Stimulated activated CD4-positive, alpha-beta T cell treated with anti-CD3 and anti-CD28 coated beads, Interleukin-15, amount 100 ng/mL, for 1 hour (primary cell): ENCODE measurements around the gene RGS10.

Experiments
- DNase-seq, 2 donors: peaks; one replicate each; pipeline ENCODE4 v3.0.0-alpha.2; 2020; ENCODE audit warnings: low read depth in 1 of 2, low spot score in 1 of 2

RGS10 gene

DNA sequence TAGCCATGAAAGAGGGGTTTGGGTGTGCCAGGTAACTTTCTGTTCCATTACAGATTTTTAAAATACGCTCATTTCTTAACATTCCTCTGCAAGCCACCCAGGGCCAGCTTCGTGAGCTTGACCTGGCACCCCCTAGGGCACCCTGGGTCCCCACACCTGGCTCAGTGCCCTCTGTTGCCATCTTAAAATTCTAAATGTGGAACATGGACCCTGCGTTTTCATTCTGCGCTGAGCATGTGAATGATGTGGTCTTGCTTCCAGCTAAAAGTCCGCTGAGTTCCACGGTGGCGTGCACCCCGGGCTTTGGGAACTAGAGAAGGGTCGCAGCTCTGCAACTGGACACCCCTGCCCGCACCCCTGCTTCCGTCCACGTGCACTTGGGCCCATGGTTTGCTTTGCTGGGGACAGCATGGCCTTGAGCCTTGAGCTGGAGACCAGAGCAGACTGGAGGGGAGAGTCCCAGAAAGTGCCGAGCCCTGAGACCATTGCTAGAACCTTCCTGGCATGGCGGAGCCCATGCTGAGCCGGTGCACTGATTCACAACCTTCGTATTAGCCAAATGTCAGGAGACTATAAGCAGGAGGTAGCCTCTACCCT, 91.1 kb downstream of the RGS10 start:
- no peak for DNase-seq

DNA sequence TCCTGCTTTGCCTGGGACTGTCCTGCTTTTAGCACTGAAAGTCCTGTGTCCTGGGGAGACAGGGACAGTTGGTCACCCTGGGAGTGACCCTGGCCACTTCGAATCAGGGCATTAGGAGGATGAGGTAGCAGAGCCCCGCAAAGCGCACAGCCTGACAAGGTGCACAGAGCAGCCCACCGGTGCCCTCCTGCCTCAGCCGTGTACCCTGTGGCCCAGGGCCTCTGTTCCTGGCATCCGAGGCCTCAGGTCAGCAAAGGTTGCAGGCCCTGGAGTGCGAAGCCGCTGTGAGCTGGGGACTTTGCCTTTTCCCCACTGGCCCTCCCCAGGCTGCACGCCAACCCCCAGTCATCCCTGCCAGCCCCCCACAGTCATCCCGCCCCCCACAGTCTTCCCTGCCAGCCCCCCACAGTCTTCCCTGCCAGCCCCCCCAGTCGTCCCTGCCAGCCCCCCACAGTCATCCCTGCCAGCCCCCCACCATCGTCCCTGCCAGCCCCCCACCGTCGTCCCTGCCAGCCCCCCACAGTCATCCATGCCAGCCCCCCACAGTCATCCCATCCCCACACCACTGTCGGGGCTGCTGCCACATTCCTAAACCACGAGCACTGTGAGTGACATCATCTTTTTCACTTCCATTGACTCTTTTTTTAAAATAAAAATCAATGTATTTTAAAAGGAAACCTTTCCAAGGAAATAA, 91.8 kb downstream of the RGS10 start:
- DNase-seq: no peak
